Measurements from ENCODE around the gene MYOD1.

The MYOD1 gene

GRCh38 chr11:17739945-17740338, 20.6 kb downstream of the MYOD1 start:
- peaks cover 27% of the 10 kb centered on the region for H3K27me3 ChIP-seq (ENCODE audit: insufficient read depth, poor library complexity, severe bottlenecking)
- no peak for DNase-seq (ENCODE audit: low read depth in 1 of 2, low spot score in 1 of 2)

GRCh38 chr11:17740649-17741235, 21.4 kb downstream of the MYOD1 start:
- no peak for DNase-seq (ENCODE audit: low read depth in 1 of 2, low spot score in 1 of 2)
- Histone ChIP-seq H3K27me3 (ENCODE audit: insufficient read depth, poor library complexity, severe bottlenecking) (peaks cover 21% of the 10 kb centered on the region), H3K4me3 (replicated peaks; ENCODE audit: insufficient read depth, low read length) (no peak overlapping the region), H3K27ac (replicated peaks) (no peak overlapping the region)
- TF ChIP-seq SPI1 (IDR thresholded peaks at IDR 0.05; ENCODE audit: borderline replicate concordance, low read depth) (no peak), GABPA (IDR thresholded peaks at IDR 0.05; ENCODE audit: low read depth) (no peak)

More at GRCh38 chr11:17739945-17740338, 20.6 kb downstream of the MYOD1 start:
- TF ChIP-seq GABPA (IDR thresholded peaks at IDR 0.05; ENCODE audit: low read depth) (no peak), POLR2AphosphoS5 (IDR thresholded peaks at IDR 0.05; ENCODE audit: low read depth) (no peak), SPI1 (IDR thresholded peaks at IDR 0.05; ENCODE audit: borderline replicate concordance, low read depth) (no peak), CTCF (IDR thresholded peaks at IDR 0.05; ENCODE audit: insufficient read depth, low read length) (no peak)
- H3K4me3 ChIP-seq (replicated peaks; ENCODE audit: insufficient read depth, low read length), result no peak overlapping the region
- no peak overlapping the region for H3K27ac ChIP-seq (replicated peaks)

GRCh38 chr11:17741487-17741886, 22.1 kb downstream of the MYOD1 start:
- peaks cover 14% of the 10 kb centered on the region for H3K27me3 ChIP-seq (ENCODE audit: insufficient read depth, poor library complexity, severe bottlenecking)

GRCh38 chr11:17742019-17742418, 22.6 kb downstream of the MYOD1 start:
- H3K27me3 ChIP-seq (ENCODE audit: insufficient read depth, poor library complexity, severe bottlenecking), result peaks cover 10% of the 10 kb centered on the region
- H3K27ac ChIP-seq (replicated peaks), result no peak overlapping the region
- DNase-seq (ENCODE audit: low read depth in 1 of 2, low spot score in 1 of 2), result no peak
- no peak overlapping the region for H3K4me3 ChIP-seq (replicated peaks; ENCODE audit: insufficient read depth, low read length)
- TF ChIP-seq GABPA (IDR thresholded peaks at IDR 0.05; ENCODE audit: low read depth) (no peak), CTCF (IDR thresholded peaks at IDR 0.05; ENCODE audit: insufficient read depth, low read length) (no peak), POLR2AphosphoS5 (IDR thresholded peaks at IDR 0.05; ENCODE audit: low read depth) (no peak), REST (IDR thresholded peaks at IDR 0.05; ENCODE audit: insufficient replicate concordance, low read depth) (no peak), SPI1 (IDR thresholded peaks at IDR 0.05; ENCODE audit: borderline replicate concordance, low read depth) (no peak)

More at GRCh38 chr11:17741487-17741886, 22.1 kb downstream of the MYOD1 start:
- no peak overlapping the region for H3K27ac ChIP-seq (replicated peaks)
- H3K4me3 ChIP-seq (replicated peaks; ENCODE audit: insufficient read depth, low read length), result no peak overlapping the region
- TF ChIP-seq REST (IDR thresholded peaks at IDR 0.05; ENCODE audit: insufficient replicate concordance, low read depth) (no peak), GABPA (IDR thresholded peaks at IDR 0.05; ENCODE audit: low read depth) (no peak), SPI1 (IDR thresholded peaks at IDR 0.05; ENCODE audit: borderline replicate concordance, low read depth) (no peak)
- no peak for DNase-seq (ENCODE audit: low read depth in 1 of 2, low spot score in 1 of 2)
